LNCAP (cell line): Measurements from ENCODE around the gene NTN1.

Experiments
- TF ChIP-seq, protein P1 (sequence below): fragments of 450-650 bp; IDR thresholded peaks from 2 replicates; pipeline ENCODE4 v1.5.1; 2017; ENCODE audit warnings: mild to moderate bottlenecking

The NTN1 gene

DNA sequence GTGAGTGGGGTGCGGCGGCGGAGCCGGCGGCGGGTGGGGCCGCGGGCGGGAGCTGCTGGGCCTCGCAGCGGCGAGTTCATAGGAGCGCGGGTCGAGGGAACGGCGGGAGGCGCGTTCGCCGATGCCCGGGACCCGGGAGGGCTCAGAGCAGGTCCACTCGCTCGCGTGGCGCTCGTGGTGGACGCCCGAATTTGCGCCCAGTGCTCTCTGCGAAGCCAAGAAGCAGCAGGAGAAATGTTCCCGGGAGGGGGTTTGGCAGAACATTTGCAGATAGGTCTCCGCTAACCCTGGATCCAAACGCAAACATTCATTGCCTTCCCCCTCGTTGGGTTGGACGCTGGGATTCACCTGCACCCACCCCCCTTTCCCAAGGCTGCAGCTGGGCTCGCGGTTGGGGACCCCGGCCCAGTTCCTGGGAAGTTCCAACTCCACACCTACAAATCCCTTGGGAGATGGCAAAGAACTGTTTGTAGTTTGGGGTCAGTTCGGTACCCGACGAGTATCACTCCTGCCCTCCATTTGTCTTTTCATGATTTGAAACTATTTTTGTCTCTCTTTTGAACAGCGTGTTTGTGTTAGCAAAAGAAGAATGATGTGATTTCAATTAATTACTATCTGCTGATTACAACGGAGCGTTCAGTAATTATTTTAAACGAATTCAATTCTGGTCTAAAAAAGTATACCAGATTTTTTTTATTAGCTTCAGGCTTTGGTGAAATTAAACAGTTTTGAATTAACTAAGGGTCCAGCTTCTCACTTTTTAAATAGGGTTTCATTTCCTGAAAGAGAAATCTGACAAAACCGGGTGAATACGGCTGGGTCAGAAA lies 2.3 kb downstream of the NTN1 start:
- TF ChIP-seq, protein P1, sequence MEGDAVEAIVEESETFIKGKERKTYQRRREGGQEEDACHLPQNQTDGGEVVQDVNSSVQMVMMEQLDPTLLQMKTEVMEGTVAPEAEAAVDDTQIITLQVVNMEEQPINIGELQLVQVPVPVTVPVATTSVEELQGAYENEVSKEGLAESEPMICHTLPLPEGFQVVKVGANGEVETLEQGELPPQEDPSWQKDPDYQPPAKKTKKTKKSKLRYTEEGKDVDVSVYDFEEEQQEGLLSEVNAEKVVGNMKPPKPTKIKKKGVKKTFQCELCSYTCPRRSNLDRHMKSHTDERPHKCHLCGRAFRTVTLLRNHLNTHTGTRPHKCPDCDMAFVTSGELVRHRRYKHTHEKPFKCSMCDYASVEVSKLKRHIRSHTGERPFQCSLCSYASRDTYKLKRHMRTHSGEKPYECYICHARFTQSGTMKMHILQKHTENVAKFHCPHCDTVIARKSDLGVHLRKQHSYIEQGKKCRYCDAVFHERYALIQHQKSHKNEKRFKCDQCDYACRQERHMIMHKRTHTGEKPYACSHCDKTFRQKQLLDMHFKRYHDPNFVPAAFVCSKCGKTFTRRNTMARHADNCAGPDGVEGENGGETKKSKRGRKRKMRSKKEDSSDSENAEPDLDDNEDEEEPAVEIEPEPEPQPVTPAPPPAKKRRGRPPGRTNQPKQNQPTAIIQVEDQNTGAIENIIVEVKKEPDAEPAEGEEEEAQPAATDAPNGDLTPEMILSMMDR = no peak

DNA sequence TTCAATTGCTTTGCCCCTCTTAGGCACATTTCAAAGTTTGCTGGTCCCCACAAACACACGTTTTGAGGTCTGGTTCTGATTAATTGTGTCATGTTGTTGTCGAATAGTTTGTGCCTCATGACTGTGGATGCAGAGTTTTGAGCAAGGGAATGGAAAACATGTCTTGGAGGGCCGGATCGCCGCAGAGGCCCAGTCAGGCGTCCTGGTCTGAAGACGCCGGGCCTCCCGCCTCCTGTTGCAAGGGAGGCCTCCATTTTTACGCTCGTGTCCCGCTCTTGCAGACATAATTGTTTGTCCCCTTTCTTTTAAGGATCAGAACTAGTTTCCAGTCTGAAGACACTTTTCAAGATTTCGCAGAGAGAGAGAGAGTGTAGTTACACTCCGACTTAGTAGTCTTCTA lies 3.2 kb downstream of the NTN1 start:
- TF ChIP-seq, protein P1 = no peak

DNA sequence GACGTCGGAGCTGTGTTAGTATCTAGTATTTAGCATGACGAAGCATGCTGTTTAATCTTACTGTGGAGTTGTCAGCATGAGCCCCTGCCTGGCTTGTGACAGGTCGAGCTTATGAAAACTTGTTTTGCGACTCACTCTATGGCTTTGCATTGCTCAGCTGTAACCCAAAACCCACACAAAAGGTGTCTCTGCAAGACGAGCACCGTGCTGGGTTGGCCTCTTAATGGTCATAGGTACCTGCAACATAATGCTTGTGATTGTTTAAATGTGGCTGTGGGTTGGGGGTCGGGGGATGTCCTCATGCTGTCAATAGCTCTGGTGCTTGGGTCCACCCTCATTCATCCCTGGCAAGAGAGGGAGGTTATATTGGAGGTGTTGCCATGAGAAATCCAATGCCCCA lies 5.4 kb downstream of the NTN1 start:
- TF ChIP-seq, protein P1 = no peak

DNA sequence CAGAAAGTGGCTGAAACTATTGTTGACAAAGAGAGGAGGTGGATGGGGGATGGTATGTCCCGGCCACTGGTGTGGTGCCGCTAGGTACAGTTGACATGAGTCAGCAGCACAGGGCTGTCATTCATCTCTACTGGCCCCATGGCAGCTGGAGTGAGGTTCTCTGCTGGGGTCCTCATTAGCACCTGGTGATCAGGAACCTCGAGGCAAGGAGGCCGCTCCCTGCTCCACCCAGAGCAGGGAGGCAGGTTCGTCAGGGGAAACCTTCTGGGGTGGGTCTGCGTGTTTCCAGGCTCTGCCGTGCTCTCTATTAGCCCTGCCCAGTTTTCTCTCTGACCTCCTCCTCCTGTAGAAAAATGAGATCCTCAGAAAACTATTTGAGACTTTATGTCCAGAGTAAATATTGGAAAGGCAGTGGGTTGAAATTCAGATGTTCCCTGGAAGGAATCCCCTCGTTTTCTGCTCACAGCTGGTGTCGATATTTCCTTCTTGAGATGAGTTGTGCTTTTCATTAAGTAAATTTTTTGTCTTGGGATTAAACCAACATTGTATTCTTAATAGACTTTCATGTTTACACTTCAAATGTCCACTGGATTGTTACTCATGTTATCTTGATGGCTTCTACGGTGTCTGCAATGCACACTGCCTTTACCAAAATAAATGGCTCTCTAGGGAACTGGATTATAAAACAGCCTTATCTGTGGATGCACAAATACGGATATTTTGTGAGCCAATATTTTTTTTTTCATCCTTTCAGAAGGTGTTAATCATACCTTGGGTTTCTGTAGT lies 7.1 kb downstream of the NTN1 start:
- TF ChIP-seq, protein P1 = no peak

DNA sequence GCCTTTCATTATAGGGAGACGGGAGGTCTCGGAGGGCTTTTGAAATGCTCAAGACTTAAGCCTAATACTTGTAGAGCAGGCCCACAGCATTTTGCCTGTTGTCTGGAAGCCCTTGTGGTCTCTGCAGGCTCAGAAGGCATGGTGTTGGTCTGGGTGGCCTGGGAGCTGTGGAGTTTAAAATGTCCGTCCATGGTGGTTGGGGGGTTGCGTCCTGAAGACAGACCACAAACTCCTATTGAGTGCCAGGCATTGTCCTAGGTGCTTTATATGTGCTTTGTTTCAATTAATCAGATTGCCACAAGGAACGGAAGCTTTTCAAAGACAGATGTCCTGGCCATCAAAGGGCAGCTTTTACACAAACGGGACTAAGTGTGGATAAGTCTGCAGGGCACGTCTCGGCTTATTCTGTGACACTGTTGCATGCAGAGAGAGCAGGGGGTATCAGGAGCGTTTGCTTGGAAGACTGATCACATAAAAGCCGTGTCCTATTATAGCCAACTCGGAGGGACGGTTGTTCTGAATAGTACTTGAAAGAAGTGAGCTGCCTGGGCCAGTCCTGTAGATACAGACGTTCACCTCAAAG lies 7.8 kb downstream of the NTN1 start:
- TF ChIP-seq, protein P1 = no peak

DNA sequence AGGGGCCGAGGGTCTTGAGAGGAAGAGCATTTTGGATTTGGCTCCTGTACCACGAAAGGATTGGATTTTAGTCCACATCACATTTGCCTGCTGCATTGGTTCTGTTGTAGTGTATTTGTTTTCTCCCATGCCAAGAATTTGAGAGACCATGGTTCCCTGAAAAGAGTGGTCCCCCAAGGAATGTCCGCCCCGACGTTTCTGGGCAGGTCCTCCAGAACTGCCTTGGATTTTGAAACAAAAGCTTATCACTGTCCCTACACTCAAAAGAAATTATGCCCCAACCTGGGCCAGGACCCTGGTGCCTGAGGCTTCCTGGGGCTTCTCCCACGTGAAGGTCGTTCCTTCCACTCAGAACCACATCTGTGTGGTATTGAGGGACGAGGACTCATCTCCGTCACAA lies 10.8 kb downstream of the NTN1 start:
- TF ChIP-seq, protein P1 = no peak

DNA sequence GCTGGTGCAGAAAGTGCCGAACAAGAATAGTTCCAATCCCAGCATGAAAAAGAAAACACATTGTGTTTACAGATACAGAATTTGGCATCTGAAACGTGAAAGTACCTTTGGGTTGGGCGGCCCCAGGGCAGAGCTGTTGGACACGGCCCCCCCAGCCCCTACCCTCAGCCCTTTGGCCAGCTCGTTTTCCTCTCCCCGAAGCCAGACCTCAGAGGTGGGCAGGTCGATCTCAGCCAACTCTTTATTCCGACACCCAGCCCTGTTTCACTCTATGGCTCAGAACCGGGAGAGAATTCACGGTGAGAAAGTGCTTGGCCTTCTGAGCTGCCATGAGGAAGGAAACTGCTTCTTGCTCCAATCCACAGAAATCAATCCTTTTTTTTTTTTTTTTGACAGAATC lies 11.3 kb downstream of the NTN1 start:
- TF ChIP-seq, protein P1 = no peak
